GM18498 (cell line): ENCODE data around the gene DALRD3.

Experiments
- ATAC-seq: cut with Tn5 transposase; IDR thresholded peaks from one replicate; pipeline ENCODE4 v1.9.1; 2021; ENCODE audit warnings: mild to moderate bottlenecking, moderate library complexity; ENCODE audit not compliant: unreplicated experiment

The DALRD3 gene

DNA sequence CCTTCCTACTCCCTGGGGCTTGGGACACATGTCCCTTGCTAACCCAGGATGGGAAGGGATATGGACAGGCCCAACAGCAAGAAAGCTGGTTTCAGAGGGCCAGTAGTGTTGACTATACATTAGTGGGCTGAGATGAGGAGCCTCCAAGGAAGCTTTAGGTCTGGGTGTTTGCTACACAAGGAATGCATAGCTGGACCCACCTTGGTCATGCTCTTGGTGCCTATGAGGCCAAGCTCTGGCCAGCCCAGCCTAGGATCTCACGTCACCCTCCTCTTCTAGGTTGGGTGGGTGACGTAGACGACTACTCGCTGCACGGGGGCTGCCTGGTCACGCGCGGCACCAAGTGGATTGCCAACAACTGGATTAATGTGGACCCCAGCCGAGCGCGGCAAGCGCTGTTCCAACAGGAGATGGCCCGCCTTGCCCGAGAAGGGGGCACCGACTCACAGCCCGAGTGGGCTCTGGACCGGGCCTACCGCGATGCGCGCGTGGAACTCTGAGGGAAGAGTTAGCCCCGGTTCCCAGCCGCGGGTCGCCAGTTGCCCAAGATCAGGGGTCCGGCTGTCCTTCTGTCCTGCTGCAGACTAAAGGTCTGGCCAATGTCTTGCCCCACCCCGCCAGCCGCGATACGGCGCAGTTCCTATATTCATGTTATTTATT lies 11.8 kb downstream of the DALRD3 start:
- ATAC-seq: peak; percentile 9

DNA sequence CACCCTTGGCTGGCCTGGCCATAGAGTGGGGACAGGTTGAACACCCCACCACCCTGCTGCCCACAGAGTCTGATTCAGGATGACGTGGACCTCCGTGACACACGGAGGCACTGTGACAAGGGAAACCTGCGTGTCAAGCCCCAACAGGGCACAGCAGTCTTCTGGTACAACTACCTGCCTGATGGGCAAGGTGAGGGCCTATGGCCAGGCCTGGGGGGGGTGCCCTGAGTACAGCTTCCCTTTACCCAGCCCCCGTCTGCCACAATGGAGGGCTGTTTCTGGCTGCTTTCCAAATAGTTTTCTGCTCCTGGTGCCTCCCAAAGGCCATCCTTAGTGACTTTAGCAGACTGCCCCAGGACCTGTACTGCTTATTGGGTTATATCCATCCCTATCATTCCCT lies 12.4 kb downstream of the DALRD3 start:
- no peak for ATAC-seq

DNA sequence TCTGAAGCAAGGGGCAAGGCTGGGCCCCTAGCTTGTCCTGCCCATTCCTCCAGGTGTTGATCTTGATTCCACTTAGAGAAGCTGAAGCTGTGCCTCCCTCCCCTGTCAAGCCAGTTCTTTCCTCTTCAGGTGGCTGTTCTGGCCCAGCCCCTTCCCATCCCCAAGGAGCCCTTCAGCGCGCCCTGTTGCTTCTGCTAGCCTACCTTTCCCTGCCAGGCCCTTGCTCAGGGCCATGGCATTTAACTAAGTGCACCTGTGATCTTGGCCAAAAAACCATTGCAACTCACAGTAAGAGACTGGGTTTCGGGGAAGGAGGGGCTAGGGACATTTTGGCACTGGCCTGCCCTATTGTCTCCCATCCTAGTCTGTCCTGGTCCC lies 13.1 kb downstream of the DALRD3 start:
- no peak for ATAC-seq

DNA sequence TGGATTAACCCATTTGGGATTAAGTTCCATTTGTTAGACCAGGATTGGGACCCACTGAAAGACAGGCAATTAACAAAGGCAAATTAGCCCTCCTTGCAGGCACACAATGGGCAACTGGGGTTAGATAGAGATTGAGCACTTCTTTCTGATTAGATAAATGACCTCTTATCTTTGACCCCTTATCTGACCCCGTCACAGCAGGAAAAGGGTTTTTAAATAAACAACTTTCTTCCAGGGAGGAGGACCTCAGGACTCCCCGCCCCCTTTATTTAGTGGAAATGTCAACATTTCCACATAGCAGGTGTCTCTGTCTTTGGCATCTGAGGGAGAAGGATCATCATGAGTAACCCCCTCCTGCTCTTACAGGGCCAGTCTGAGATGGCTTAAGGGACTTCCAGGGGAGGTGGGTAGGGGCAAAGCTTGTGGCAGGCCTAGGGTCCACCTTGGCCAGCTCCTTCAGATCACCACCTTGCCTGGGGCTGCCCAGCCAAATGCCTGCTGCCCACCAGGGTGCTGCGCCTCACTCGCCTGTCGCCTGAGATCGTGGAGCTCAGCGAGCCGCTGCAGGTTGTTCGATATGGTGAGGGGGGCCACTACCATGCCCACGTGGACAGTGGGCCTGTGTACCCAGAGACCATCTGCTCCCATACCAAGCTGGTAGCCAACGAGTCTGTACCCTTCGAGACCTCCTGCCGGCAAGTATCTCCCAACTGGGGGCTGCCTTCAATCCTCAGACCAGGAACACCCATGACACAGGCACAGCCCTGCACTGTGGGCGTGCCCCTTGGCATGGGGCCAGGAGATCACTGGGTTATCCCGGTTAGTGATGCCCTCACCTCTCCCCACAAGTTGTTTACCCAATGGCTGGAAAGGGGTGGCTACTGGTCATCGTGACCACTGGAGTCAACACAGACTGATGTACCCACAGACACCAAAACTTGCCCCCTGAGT lies 13.8 kb downstream of the DALRD3 start:
- ATAC-seq: no peak

DNA sequence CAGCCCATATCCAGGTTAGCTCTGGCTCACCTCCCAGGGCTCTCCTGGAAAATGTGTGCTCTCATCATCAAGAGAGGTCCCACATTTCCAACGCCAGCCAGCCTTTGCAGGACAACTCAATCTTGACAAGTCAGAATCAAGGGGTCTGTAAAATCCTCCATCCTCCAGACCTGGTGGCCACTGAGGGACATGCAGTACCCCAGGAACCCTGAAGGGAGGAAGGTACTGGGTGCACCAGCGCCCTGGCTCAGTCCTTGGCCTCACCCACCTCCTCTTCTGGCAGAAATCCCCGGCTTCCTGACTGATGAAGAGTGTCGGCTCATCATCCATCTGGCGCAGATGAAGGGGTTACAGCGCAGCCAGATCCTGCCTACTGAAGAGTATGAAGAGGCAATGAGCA lies 17.2 kb downstream of the DALRD3 start:
- ATAC-seq: no peak

DNA sequence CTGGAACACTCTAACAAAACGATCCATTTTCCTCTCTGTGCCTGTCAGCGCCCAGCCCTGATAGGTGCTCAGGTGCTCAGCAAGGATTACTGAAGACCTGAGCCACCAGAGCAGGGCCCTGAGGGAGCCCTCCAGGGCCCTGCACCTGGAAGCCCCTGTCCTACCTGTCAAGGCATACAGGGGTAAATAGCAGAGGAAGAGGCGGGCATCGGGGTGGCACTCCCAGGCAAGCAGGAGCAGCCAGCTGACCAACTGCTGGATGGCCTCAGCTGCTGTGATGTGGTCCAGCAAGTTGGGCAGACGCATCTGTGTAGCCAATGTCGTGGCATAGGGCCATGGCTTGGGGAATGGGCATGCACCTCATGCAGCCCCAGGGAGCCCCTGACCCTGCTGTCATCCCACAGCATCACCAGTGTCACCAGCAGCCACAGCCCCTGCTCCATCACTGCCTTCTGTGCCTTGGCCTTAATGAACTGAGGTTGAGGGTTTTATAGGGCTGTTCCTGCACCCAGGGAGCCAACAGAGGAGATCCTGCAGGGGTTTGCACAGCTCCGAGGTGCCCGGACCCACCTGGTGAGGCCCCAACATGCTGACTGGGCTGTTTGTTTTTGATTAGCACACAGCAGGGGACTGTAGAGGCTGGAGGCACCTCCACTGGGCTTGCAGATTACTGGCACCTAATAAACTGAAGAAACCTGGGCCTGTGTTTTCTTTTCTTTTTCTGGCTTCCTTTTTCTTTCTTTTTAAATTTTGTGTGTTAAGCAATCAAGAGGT lies 19.1 kb downstream of the DALRD3 start:
- no peak for ATAC-seq

DNA sequence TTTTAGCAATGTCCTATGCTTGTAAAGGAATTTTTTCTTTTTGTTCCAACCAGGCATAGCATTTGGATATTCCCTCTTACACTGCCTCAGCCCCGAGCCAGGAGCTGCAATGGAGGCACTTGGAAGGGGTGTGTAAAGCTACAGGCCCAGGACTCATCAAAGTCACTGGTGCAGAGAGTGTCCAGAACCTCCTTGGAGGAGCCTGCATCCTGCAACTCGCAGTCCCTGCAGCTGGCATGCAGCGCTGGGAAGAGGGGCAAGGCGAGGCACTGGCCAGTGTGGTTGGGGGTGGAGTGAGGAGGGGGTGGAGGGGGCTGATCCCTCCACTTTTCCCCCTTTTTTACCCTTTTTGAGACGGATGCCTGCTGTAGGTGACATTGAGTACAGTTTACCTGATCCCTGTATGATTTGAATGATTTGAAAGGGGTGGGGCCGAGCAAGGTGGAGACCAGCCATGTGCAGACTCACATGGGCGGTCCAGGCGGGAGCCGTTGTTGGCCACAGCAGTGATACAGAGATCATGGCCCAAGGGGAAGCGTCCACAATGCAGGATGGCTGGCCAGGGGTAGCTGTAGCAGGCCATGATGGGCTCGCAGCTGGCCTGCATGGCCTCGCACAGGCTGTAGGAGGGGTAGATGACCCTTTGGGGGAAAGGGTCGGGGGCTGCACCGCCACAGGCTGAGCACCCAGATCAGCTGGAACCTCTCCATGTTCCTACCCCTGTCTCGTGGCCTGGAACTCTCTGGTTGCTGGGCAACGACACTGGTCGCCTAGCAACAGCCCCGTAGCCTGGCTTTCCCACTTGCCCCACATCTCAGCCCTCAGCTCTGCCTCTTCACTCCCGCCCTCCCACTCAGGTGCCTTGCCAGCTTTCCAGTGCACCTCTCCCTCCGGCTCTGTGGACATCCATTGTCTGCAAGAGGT lies 20.4 kb downstream of the DALRD3 start:
- no peak for ATAC-seq

DNA sequence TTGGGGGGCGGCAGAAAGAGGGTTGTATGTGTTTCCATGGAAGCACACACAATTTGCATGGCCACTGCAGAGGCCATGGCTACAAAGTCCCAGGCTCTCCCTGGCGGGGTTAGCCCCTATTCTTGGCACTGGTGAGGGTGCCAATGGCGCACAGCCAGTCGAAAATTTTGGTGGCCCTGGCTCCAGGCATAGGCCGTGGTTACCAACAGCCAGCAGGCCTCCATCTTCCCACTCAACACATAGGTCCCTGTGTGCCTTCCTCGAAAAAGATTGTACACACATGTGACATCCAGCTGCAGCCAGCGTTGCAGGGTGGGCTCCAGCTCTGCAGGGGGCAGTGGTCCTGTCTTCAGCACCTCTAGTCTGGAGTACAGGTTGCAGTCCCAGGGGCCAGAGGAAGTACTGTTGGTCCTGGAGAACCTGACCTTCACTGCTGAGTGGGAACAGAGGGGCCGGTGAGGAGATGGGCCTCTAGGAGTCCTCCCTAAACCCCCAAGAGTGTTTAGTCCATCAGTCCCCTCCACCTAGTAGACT lies 21.2 kb downstream of the DALRD3 start:
- no peak for ATAC-seq

DNA sequence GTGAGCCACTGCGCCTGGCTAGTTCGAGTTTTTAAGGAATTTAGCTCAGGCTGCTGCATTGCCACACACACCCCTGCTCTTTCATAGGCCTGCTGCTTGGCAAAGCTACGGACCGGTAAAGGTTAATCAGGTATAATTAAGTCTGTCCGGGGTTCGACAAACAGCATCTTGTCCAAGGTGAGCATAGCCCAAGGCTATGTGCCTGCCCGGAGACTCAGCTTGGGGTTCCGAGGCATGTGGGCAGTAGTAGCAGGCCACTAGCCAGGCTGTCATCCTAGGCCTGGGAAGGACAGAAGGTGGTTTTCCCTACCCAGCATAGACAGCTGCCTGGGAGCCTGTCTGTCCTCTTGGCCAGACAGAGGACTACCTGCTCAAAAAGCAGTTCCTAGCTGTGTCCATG lies 21.7 kb downstream of the DALRD3 start:
- ATAC-seq: no peak

DNA sequence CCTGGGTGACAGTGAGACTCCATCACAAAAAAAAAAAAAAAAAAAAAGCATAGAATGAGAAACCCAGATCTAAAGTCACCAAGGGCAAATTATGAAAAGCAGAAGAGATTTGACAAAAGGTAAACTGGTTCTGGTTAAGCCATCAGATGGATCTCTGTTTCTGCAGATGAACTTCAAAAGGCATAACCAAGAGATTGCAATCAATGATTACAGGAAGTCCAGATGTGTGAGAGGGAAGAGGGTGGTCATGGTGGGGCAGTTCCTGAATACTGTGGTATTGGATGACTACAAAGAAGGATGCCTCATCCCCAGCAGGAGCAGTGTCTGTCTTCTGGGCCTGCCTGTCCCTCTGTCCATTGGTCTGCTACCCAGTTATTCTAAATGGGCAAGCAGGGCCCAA lies 24.5 kb downstream of the DALRD3 start:
- no peak for ATAC-seq

DNA sequence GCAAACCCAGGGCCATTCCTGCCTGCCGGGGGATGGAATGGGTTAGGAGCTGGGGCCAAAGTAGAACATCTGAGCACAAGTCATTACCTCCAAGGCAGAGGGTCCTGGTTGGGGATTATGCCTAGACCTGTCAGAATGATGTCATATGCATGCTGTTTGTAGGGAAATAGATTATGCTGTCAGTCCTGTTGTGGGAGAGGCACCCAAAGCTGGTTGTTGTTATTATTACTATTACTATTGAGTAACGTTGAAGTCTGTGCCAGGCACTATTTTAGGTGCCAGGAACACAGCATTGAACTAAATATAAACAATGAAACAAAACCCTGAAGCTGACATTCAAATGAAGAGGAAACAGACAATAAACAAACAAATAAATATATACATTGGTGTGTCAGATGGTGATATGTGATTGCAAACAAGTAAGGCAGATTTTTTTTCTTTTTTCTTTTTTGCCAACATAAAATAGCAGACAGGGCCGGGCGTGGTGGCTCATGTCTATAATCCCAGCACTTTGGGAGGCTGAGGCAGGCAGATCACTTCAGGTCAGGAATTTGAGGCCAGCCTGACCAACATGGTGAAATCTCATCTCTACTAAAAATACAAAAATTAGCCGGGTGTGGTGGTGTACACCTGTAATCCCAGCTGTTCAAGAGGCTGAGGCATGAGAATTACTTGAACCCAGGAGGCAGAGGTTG lies 26.4 kb downstream of the DALRD3 start:
- ATAC-seq: no peak

DNA sequence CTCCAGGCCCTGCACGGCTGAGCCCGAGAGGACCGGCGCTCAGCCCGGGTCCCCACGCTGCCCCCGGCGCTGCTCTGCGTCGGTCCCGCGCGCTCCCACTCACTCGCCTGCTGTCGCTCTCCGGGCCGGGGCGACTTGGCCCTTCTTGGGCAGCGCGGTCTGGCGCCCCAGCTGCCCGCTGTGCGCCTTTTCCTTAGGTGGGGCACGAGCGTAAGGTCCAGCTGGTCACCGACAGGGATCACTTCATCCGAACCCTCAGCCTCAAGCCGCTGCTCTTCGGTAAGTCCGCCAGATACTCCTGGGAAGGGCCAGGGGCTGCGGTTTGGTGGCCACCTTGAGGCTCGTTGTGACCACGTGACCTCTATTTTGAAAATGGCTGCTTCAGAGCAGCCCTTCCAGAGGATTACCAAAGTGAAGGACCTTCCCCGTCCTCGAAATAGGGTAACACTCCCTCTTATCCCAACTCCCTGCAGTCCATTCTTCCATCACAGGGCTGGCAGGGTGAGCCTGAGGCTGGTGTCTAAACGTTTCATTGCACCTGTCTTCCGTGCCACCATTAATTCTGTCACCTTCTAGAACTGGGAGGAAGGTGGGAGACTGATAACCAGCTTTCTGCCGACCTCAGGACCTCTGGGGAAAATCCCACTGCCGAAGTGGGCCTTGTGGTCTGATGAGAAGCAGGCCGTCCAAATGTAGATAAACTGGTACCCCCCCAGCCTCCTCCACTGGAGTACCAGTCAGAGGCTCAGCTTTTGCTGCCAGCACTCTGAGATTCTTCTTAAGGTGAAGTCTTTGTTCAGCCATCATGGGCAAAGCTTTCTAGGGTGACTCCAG lies 27.5 kb downstream of the DALRD3 start:
- ATAC-seq: no peak

DNA sequence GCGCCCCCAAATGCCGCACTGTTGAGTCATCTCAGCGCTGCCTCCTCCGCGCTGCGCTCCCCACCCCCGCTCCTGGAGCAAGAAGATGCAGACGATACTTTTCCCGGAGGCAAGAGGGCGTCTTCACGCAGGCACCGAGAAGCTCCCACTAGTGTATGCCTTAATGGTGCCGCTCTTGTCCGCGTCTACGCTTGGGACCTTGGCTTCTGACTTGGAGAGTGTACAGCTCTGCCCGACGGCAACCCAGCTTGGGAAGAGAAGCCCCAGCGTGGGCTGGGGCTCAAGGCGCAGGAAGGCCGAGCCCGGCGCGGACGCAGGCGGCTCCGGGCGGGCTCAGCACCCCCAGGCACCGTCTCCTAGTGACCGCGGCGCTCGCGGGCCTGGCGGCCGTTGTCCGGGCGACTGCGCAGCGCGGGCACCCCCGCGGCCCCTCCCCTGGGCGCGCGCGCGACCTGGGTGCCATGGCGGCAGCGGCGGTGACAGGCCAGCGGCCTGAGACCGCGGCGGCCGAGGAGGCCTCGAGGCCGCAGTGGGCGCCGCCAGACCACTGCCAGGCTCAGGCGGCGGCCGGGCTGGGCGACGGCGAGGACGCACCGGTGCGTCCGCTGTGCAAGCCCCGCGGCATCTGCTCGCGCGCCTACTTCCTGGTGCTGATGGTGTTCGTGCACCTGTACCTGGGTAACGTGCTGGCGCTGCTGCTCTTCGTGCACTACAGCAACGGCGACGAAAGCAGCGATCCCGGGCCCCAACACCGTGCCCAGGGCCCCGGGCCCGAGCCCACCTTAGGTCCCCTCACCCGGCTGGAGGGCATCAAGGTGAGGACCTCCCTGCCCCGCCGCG lies 28.4 kb downstream of the DALRD3 start, which contains the start of gene P4HTM:
TSS of gene P4HTM (plus strand) at position 446 of the 840 bp plus-strand sequence. CDS start at position 462, 16 bp downstream.
- ATAC-seq: peak; percentile 70

DNA sequence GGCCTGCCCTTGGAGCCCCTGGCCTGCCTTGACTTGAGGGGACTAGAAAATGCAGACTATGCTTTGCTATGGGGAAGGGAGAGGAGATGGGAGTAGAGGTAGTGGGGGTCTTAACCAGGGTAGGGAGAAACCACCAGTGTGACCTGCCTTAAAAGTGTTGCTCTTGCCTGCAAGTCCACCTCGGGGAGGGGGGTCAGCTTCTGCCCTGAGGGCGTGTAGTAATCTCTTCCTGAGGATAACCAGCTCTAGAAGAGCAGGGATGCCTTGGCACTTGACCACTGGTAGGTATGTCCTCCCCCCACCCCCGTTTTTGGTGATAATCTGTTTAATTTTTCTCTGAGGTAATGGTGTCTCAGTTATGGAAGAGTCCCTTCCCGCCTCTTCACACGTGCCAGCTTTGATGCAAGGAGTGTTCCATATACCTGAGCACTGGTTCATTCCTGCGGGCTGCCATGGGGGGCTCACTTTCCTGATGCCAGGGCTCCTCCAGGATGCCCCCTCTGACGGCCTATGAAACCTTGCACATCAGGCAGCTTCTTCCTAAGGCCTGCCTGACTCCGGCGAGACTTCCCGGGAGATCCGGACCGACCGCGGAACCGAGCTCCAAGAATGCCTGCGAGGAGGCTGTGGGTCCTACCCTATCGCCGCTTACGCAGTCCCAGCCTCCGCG lies 29.1 kb downstream of the DALRD3 start:
- no peak for ATAC-seq

DNA sequence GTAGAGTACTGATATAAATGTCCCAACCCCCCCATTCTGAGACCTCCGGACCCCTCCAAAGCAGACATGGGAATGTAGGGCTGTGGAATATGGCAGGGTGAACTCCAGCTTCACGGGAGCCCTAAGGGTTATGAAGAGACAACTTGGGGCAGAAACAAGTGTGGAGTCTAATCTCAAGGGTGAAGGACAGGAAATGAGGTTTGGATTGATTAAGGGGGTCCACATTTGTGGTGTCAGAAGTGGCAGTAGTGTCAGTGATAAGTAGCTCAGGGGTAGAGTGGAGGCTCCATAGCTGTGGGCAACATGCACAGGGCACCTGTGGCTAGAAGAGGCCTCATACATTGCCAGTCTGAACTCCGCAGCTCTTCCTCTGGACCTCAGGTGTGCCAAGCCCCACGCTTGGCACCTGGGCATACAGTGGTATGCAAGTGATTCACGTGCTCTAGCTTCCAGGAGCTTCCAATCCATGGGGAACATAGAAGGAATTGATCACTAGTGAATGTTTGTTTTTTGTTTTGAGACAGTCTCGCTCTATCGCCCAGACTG lies 32.5 kb downstream of the DALRD3 start:
- ATAC-seq: no peak

DNA sequence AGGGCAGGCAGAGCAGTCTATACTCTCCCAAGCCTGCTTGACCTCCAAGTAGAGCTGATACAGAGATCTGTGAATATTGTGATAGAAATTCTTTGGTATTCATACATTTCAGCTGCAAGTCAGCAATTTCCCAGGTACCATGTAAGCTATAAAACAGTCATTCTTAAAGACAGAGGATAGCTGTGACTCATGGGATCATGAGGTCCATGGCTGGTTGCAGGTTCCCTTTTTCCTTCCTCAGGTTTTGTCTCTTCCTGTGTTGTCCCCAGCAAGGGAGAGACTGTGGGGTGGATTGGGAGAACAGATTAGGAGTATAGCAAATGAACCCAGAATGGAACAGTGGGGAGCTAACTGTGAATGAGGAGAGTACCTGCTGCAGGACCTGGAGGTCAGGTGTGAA lies 33.7 kb downstream of the DALRD3 start:
- ATAC-seq: no peak

DNA sequence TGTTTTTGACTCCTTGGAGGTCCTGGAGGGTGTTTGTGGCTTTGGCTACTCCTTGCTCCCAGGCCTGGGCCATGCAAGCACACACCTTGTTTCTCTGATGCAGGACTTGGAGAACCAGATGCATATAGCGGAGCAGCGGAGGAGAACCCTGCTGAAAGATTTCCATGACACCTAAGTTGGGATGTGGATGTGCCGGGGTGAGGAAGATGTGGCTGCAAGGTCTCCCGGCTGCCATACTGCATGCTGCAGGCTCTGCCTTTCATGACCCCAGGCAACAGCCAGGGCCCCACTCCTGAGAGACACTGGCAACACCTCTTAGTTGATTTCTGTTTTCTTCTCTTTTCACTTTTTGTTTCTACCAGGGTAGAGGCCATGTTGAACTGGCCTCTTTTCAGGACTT lies 35.3 kb downstream of the DALRD3 start:
- ATAC-seq: no peak
